ENCODE results near the gene MTX2. TPM values are rescaled to one million over a fixed set of nuclear protein-coding genes. Genes with fewer than 3 reads are reported as not detected.
"Not testable (repeated sequence)": the region's sequence is repeated elsewhere in the genome, so short reads cannot be mapped to it uniquely, and the experiment has no call there.

Gene MTX2
- polyA plus RNA-seq, 1 donor = 38.7 TPM

DNA sequence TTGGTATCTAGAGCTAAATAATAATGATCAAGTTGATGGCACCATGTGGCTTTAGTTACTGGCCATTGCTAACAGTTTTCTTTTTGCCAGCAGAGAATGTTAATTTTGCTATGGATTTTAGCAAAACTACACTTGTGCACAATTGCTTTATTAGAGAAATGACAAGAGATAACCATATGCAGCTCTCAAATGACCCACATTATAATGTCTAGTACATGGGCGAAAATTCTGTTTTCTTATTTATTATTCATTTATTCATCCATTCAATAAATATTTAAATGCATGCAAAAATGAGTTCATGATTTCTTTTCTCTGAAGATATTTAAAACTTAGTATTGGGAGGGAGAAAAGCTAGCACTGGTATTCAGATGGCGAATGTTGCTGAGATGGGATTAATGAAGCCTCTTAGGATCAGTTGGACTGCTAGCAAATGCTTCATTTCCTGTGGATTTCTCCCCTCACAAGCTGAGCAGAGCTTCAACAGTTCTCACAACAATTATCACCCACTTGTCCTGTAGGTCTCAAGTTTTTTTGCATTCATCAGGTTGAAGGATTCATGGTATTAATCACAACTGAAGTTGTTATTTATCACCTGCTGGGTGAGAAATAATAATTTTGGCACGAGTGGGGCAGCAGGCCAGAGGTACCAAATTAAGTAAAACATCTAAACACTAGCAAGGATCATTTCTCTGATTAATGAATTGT, 95.2 kb downstream of the MTX2 start:
- whole genome bisulfite sequencing (ENCODE audit: insufficient coverage, low lambda C conversion rate) = 92% methylated on average over 2 of the region's 3 CpGs
- H3K36me3 ChIP-seq (ENCODE audit: control insufficient read depth, insufficient read depth, low read length) = no peaks in the 10 kb centered on the region
- no peak overlapping the region for H3K4me3 ChIP-seq (ENCODE audit: low read length)
- no peak overlapping the region for H3K27ac ChIP-seq (ENCODE audit: low read length)
- DNase-seq = no peak
- H3K9me3 ChIP-seq (ENCODE audit: control insufficient read depth, low read depth, low read length) = no peaks in the 10 kb centered on the region
- H3K4me1 ChIP-seq (ENCODE audit: control insufficient read depth, insufficient read depth, low read length) = no peaks in the 10 kb centered on the region
- no peaks in the 10 kb centered on the region for H3K27me3 ChIP-seq (ENCODE audit: control insufficient read depth, insufficient read depth, low read length)

DNA sequence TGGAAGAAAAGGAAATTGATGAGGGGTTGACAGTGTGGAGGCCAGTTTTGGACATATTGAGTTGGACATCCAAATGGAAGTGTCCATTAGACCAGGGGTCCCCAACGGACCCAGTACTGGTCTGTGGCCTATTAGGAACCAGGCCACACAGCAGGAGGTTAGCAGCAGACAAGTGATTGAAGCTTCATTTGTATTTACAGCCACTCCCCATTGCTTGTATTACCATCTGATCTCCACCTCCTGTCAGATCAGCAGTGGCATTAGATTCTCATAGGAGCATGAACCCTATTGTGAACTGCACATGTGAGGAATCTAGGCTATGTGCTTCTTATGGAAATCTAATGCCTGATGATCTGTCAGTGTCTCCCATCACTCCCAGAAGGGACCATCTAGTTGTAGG, 99.1 kb downstream of the MTX2 start:
- H3K4me3 ChIP-seq (ENCODE audit: low read length) = no peak overlapping the region

DNA sequence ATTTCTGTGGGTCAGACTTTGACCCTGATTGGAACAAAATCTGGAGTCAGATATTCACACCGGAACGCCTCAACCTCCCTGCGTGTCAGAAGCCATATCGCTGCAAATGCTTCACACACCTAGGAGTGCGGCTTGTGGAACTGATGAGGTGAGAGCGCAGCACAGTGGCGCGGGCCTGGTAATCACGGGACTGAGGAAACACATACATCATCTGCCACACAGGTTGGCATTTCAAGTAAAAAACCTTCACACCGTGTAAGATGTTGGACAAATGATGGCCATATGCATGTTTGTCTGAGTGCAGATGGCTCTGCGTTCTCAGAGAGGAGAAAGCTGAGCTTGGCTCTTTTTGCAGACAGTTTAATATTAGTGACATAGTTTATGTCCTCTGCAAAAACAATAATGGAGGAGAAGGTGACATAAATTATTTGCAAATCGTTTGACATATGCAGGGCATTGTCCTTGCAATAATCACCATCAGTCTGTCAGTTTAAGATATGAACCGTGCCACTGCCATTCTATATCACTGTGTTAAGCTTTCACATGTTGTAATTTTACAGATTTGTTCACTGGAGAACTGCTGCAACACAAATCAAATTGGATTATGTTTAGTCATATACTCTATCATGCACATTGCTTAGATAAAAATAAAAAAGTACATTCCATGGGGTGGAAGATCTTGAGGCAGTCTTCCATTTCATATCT, 101.4 kb downstream of the MTX2 start:
- no CpG with 5 or more reads among the region's 13 CpGs for WGBS (ENCODE audit: insufficient coverage, low lambda C conversion rate)
- H3K27ac ChIP-seq (ENCODE audit: low read length) = no peak overlapping the region
- DNase-seq = no peak
- H3K27me3 ChIP-seq (ENCODE audit: control insufficient read depth, insufficient read depth, low read length) = peaks cover 3% of the 10 kb centered on the region
- no peaks in the 10 kb centered on the region for H3K36me3 ChIP-seq (ENCODE audit: control insufficient read depth, insufficient read depth, low read length)
- no peaks in the 10 kb centered on the region for H3K4me1 ChIP-seq (ENCODE audit: control insufficient read depth, insufficient read depth, low read length)
- H3K4me3 ChIP-seq (ENCODE audit: low read length) = no peak overlapping the region
- no peaks in the 10 kb centered on the region for H3K9me3 ChIP-seq (ENCODE audit: control insufficient read depth, low read depth, low read length)

More for the DNA sequence above, 99.1 kb downstream of the MTX2 start:
- Histone ChIP-seq H3K27ac (ENCODE audit: low read length) (no peak overlapping the region), H3K36me3 (ENCODE audit: control insufficient read depth, insufficient read depth, low read length) (no peaks in the 10 kb centered on the region), H3K9me3 (ENCODE audit: control insufficient read depth, low read depth, low read length) (no peaks in the 10 kb centered on the region), H3K27me3 (ENCODE audit: control insufficient read depth, insufficient read depth, low read length) (peaks cover 3% of the 10 kb centered on the region), H3K4me1 (ENCODE audit: control insufficient read depth, insufficient read depth, low read length) (no peaks in the 10 kb centered on the region)
- no CpG with 5 or more reads among the region's 1 CpG for WGBS (ENCODE audit: insufficient coverage, low lambda C conversion rate)
- no peak for DNase-seq

DNA sequence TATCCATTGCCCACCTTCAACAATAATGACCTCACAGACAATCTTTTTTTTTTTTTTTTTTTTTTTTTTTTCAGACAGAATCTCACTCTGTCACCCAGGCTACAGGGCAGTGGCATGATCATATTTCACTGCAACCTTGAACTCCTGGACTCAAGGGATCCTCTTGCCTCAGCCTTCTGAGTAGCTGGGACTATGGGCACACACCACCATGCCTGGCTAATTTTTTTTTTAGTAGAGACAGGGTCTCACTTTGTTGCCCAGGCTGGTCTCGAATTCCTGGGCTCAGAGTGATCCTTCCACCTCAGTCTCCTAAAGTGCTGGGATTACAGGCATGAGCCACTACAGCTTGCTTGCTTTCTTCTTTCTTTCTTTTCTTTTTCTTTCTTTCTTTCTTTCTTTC, 103.9 kb downstream of the MTX2 start:
- WGBS (ENCODE audit: insufficient coverage, low lambda C conversion rate) = 75% methylated on average over 1 of the region's 1 CpG
- H3K27me3 ChIP-seq (ENCODE audit: control insufficient read depth, insufficient read depth, low read length); H3K4me1 ChIP-seq (ENCODE audit: control insufficient read depth, insufficient read depth, low read length); DNase-seq; H3K4me3 ChIP-seq (ENCODE audit: low read length); H3K27ac ChIP-seq (ENCODE audit: low read length); H3K9me3 ChIP-seq (ENCODE audit: control insufficient read depth, low read depth, low read length); H3K36me3 ChIP-seq (ENCODE audit: control insufficient read depth, insufficient read depth, low read length): not testable (repeated sequence)

DNA sequence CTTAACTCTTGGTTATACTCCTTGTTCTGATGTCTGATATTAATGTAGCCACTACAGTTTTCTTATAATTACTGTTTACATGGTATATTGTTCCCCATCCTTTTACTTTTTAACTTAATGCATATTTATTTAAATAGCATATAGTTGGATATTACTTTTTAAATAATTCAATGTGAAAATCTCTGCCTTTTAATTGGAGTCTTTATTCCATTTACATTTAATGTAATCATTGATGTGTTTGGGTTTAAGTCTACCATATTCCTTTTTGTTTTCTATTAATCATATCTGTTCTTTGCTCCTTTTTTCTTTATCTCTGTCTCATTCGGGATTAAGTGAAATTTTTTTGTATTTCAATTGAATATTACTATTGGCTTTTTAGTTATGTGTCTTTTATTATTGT, 109.1 kb downstream of the MTX2 start:
- H3K4me3 ChIP-seq (ENCODE audit: low read length) = no peak overlapping the region
- peaks cover 3% of the 10 kb centered on the region for H3K9me3 ChIP-seq (ENCODE audit: control insufficient read depth, low read depth, low read length)
- H3K27me3 ChIP-seq (ENCODE audit: control insufficient read depth, insufficient read depth, low read length) = no peaks in the 10 kb centered on the region
- H3K36me3 ChIP-seq (ENCODE audit: control insufficient read depth, insufficient read depth, low read length) = no peaks in the 10 kb centered on the region
- WGBS (ENCODE audit: insufficient coverage, low lambda C conversion rate) = 100% methylated on average over 1 of the region's 1 CpG
- H3K4me1 ChIP-seq (ENCODE audit: control insufficient read depth, insufficient read depth, low read length) = no peaks in the 10 kb centered on the region
- no peak for DNase-seq
- H3K27ac ChIP-seq (ENCODE audit: low read length) = no peak overlapping the region

DNA sequence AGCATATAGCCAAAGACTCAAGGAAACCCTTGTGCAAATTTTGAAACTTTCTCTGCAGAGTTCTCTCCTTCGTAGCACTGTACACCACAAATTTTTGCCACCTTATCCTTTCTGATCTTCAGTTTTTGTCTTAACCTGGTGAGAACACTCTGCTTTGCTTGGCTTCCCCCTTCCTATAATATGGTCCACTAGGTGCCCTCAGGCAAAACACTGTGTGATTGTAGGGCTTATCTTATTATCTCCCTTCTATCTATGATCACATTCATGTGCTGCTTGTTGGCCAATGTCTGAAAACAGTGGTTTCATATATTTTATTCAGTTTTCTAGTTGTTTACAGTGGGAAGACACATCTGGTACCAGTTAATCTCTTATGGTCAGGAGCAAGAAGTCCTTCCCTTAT, 111.1 kb downstream of the MTX2 start:
- H3K9me3 ChIP-seq (ENCODE audit: control insufficient read depth, low read depth, low read length) = peaks cover 3% of the 10 kb centered on the region
- no peak overlapping the region for H3K27ac ChIP-seq (ENCODE audit: low read length)
- WGBS (ENCODE audit: insufficient coverage, low lambda C conversion rate) = 89% methylated on average over 1 of the region's 1 CpG
- no peaks in the 10 kb centered on the region for H3K27me3 ChIP-seq (ENCODE audit: control insufficient read depth, insufficient read depth, low read length)
- no peak for DNase-seq
- no peaks in the 10 kb centered on the region for H3K4me1 ChIP-seq (ENCODE audit: control insufficient read depth, insufficient read depth, low read length)
- no peak overlapping the region for H3K4me3 ChIP-seq (ENCODE audit: low read length)
- no peaks in the 10 kb centered on the region for H3K36me3 ChIP-seq (ENCODE audit: control insufficient read depth, insufficient read depth, low read length)

DNA sequence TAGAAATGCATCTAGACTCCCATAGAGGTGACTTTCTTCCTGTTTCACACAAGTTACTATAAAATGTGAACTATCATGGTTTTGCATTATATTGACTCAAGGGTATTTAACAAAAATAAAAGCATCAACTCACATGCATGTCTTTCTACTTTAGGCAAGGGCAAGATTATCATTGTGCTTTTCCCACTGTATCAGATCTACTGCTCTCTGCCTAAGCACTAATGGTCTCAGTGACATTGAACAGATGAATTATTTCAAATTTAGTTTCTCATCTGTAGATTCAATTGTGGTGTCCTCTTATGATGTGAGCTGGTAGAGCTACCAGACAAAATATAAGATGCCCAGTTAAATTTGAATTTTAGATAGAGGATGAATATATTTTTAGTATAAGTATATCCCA, 113.9 kb downstream of the MTX2 start:
- peaks cover 4% of the 10 kb centered on the region for H3K27me3 ChIP-seq (ENCODE audit: control insufficient read depth, insufficient read depth, low read length)
- no peak for DNase-seq
- H3K4me3 ChIP-seq (ENCODE audit: low read length) = no peak overlapping the region
- H3K9me3 ChIP-seq (ENCODE audit: control insufficient read depth, low read depth, low read length) = peaks cover 3% of the 10 kb centered on the region
- no peak overlapping the region for H3K27ac ChIP-seq (ENCODE audit: low read length)
- no peaks in the 10 kb centered on the region for H3K4me1 ChIP-seq (ENCODE audit: control insufficient read depth, insufficient read depth, low read length)
- H3K36me3 ChIP-seq (ENCODE audit: control insufficient read depth, insufficient read depth, low read length) = no peaks in the 10 kb centered on the region

DNA sequence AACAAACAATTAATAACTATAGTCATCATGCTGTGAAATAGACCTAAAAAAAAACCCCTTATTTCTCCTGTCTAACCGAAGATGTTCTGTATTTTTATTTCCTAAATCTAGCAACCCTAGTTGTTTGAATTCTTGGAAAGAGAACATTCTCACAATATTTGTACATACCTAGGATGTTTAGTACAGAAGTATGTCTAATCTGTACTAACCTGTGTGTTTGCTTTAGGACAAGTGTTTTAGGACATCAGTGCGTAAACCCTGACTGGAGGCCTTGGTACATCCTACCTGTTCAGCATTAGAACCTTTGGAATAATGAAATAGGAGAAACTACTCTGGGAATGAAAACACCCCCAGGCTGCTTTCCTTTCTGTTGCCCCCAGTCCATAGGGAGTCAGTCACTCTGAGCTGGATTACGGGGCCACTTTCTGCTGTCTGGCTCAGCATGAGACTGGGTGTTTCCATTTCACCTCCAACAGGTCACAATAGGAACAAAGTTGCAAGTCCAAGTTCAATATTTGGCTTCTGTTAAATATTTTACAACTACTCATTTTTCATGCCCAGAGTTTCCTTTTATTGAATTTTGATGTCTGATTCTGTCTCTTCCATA, 114.7 kb downstream of the MTX2 start:
- H3K27ac ChIP-seq (ENCODE audit: low read length) = no peak overlapping the region
- H3K4me1 ChIP-seq (ENCODE audit: control insufficient read depth, insufficient read depth, low read length) = no peaks in the 10 kb centered on the region
- no peak for DNase-seq
- no peak overlapping the region for H3K4me3 ChIP-seq (ENCODE audit: low read length)
- 50% methylated on average over 2 of the region's 3 CpGs for WGBS (ENCODE audit: insufficient coverage, low lambda C conversion rate)
- H3K9me3 ChIP-seq (ENCODE audit: control insufficient read depth, low read depth, low read length) = peaks cover 3% of the 10 kb centered on the region
- H3K27me3 ChIP-seq (ENCODE audit: control insufficient read depth, insufficient read depth, low read length) = peaks cover 4% of the 10 kb centered on the region
- no peaks in the 10 kb centered on the region for H3K36me3 ChIP-seq (ENCODE audit: control insufficient read depth, insufficient read depth, low read length)

DNA sequence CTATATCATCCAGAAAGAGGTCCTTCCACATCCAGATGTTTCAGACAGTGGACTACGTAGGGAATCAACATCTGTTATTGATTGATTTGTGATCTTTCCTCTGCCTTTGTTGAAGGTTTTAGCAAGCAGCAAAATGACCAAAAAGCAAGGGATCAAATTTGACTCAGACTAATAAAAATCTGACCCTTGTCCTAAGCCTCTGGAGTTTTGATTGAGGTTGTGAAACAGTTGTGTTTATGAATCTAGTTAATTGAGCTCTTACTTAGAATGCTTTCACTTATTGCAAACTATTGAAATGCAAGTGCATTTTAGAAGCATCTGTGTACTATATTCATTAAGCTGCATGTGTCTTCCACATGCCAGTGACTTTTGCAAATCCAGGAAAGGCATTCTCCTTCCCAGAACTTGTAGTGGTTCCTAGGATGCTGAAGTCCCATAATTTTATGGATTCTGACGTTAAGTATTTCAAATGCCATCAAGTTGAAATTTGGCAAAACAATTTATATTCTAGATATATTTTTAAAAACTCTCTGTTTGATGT, 116.0 kb downstream of the MTX2 start:
- no CpG with 5 or more reads among the region's 2 CpGs for WGBS (ENCODE audit: insufficient coverage, low lambda C conversion rate)
- Histone ChIP-seq H3K27me3 (ENCODE audit: control insufficient read depth, insufficient read depth, low read length) (peaks cover 4% of the 10 kb centered on the region), H3K4me3 (ENCODE audit: low read length) (no peak overlapping the region), H3K4me1 (ENCODE audit: control insufficient read depth, insufficient read depth, low read length) (no peaks in the 10 kb centered on the region), H3K36me3 (ENCODE audit: control insufficient read depth, insufficient read depth, low read length) (no peaks in the 10 kb centered on the region), H3K9me3 (ENCODE audit: control insufficient read depth, low read depth, low read length) (no peaks in the 10 kb centered on the region), H3K27ac (ENCODE audit: low read length) (no peak overlapping the region)
- DNase-seq = no peak

DNA sequence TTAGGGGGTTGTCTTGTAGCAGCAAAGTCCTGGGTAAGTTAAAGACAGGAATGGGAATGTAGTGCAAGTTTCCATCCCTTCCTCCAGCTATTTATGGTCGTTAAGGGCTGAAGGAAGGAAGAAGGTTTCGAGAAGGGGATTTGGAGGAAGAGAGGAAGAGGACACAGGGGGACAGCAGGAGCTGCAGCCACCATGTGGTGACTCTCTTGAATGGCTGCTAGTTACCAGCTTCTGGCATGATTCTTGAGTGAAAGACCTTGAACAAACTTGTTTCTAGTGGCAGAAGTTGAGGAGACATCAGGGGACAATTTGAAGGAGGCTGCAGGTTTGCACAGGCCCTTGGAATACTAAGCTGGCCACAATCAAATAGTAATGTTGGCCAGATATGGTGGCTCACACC, 116.6 kb downstream of the MTX2 start:
- Histone ChIP-seq H3K4me1 (ENCODE audit: control insufficient read depth, insufficient read depth, low read length) (no peaks in the 10 kb centered on the region), H3K27me3 (ENCODE audit: control insufficient read depth, insufficient read depth, low read length) (peaks cover 4% of the 10 kb centered on the region), H3K4me3 (ENCODE audit: low read length) (no peak overlapping the region), H3K36me3 (ENCODE audit: control insufficient read depth, insufficient read depth, low read length) (no peaks in the 10 kb centered on the region), H3K9me3 (ENCODE audit: control insufficient read depth, low read depth, low read length) (no peaks in the 10 kb centered on the region), H3K27ac (ENCODE audit: low read length) (no peak overlapping the region)
- no peak for DNase-seq
- WGBS (ENCODE audit: insufficient coverage, low lambda C conversion rate) = no CpG with 5 or more reads among the region's 2 CpGs

Data from large intestine (tissue), 3 donors.